Panc1 (cell line): Measurements from ENCODE around the gene SEC11A. TPM values are rescaled to one million over a fixed set of nuclear protein-coding genes. Genes with fewer than 3 reads are reported as not detected.

Experiments used
- ATAC-seq: fragments of 200-7000 bp; cut with Tn5 transposase; 2 replicates; pipeline ENCODE4 v1.9.1; 2020; ENCODE audit warnings: mild to moderate bottlenecking, moderate library complexity
- BruUV-seq: library from RNA; stranded (reverse); fragments of 400-500 nt; replicated peaks from 2 replicates; lab custom pipeline; 2021; lab: Mats Ljungman, UMichigan
- CTCF ChIA-PET: fragments of 300-600 bp; sonication (Branson Sonifier 250); formaldehyde crosslinking; loops from one replicate; lab custom pipeline; 2022; ENCODE audit warnings: antibody characterized with exemption; lab: Charles Lee
- POLR2A ChIA-PET: fragments of 300-600 bp; sonication (Branson Sonifier 250); formaldehyde crosslinking; loops from one replicate; lab custom pipeline; 2022; ENCODE audit warnings: antibody characterized with exemption; lab: Charles Lee
- DNase-seq: peaks from one replicate; pipeline ENCODE4 v3.0.0-alpha.2; 2010; ENCODE audit warnings: low read depth, low spot score
- H3K27ac ChIP-seq: 2 replicates; pipeline ENCODE4 v1.5.1; 2011; ENCODE audit warnings: mild to moderate bottlenecking, low read length, inconsistent platforms
- H3K27me3 ChIP-seq: fragments of 200-500 bp; sonication (Bioruptor generic); 2 replicates; pipeline ENCODE4 v1.6.0; 2014; ENCODE audit warnings: low read length, inconsistent platforms; ENCODE audit not compliant: control insufficient read depth, insufficient read depth
- H3K36me3 ChIP-seq: fragments of 200-500 bp; sonication (Bioruptor generic); 2 replicates; pipeline ENCODE4 v1.5.1; 2014; ENCODE audit warnings: inconsistent platforms, mild to moderate bottlenecking, low read length, moderate library complexity; ENCODE audit not compliant: control insufficient read depth, insufficient read depth
- H3K4me1 ChIP-seq: 2 replicates; pipeline ENCODE4 v1.5.1; 2011; ENCODE audit warnings: inconsistent platforms, mild to moderate bottlenecking, low read length, moderate library complexity; ENCODE audit not compliant: control insufficient read depth, insufficient read depth
- H3K4me3 ChIP-seq, 2 experiments: 2 replicates each; pipeline ENCODE4 v1.5.1; 2011 to 2012; ENCODE audit warnings: low read depth in 2 of 2, low read length in 2 of 2, mild to moderate bottlenecking in 2 of 2, inconsistent platforms in 1 of 2, moderate library complexity in 1 of 2
- H3K9me3 ChIP-seq: fragments of 200-500 bp; sonication (Bioruptor generic); 2 replicates; pipeline ENCODE4 v1.5.1; 2014; ENCODE audit warnings: low read depth, mild to moderate bottlenecking, inconsistent platforms, low read length, moderate library complexity; ENCODE audit not compliant: control insufficient read depth, insufficient read depth
- CTCF ChIP-seq: fragments of 450-650 bp; IDR thresholded peaks from 2 replicates; pipeline ENCODE4 v1.5.1; 2017; ENCODE audit warnings: mild to moderate bottlenecking
- POLR2AphosphoS5 ChIP-seq: IDR thresholded peaks from 2 replicates; pipeline ENCODE4 v1.6.1; 2012; ENCODE audit warnings: mild to moderate bottlenecking, low read depth, low read length, moderate library complexity
- REST ChIP-seq, 2 experiments: IDR thresholded peaks; 2 replicates each; pipeline ENCODE4 v1.6.1; 2011 to 2012; ENCODE audit warnings: low read depth in 2 of 2, control low read depth in 1 of 2, low read length in 1 of 2, mild to moderate bottlenecking in 1 of 2, moderate library complexity in 1 of 2; ENCODE audit not compliant: insufficient read depth in 1 of 2
- SIN3A ChIP-seq: IDR thresholded peaks from 2 replicates; pipeline ENCODE4 v1.6.1; 2012; ENCODE audit warnings: low read depth, mild to moderate bottlenecking, low read length, moderate library complexity, borderline replicate concordance; ENCODE audit not compliant: insufficient read depth
- TCF7L2 ChIP-seq: IDR thresholded peaks from 2 replicates; pipeline ENCODE4 v1.6.1; 2011; ENCODE audit warnings: mild to moderate bottlenecking, low read depth, low read length, inconsistent platforms
- in situ Hi-C: cut with HindIII; loops from 2 replicates; pipeline ENCODE4 v1.10.0; 2016; ENCODE audit warnings: low sequenced_read_pairs, low pct_unique_long_range_greater_than_20kb
- intact Hi-C: fragments of 100-400 bp; cut with micrococcal nuclease; formaldehyde crosslinking; loops from one replicate; pipeline ENCODE4 v1.10.0; 2022; ENCODE audit not compliant: unreplicated experiment
- total RNA-seq: library from RNA; stranded (reverse); gene quantifications from one replicate; pipeline ENCODE4 v1.2.1, GENCODE V29; 2021; ENCODE audit not compliant: unreplicated experiment

The SEC11A gene
- total RNA-seq, 1 experiment from 2014 or later, result 164 TPM

- in situ Hi-C loops, result no loop called here
- ATAC-seq (peak; percentile 36; the same call in 1 of the 2 replicates), DNase-seq (no peak)
- Histone ChIP-seq H3K4me1 (no peaks in the 10 kb centered on the region), H3K4me3 (no peak overlapping the region), H3K27me3 (no peaks in the 10 kb centered on the region), H3K27ac (no peak overlapping the region), H3K9me3 (peaks cover 34% of the 10 kb centered on the region; the same call in 1 of the 2 replicates), H3K36me3 (no peaks in the 10 kb centered on the region)
- ChIA-PET CTCF (no interaction called here), POLR2A (interaction anchor here (0.6 to 0.7 kb wide), 2 partner anchors 12 to 28 kb away, joined by 4 to 8 read pairs; no protein-coding TSS in a partner anchor)
- no TSS peak for BruUV-seq
- TF ChIP-seq SIN3A, result no peak
- no peak for TF ChIP-seq POLR2AphosphoS5
- TF ChIP-seq CTCF, result no peak
- no peak for TF ChIP-seq TCF7L2
- no peak for TF ChIP-seq REST (IDR thresholded peaks at IDR 0.05; ENCODE audit: insufficient read depth in 1 of 2, low read depth in 2 of 2, low read length in 1 of 2)
- intact Hi-C loops, result no loop called here
These were observed 91.6 kb downstream of the SEC11A start for GRCh38 chr15:84624359-84624758.

- DNase-seq, result no peak
- Histone ChIP-seq H3K4me1 (no peaks in the 10 kb centered on the region), H3K9me3 (peaks cover 34% of the 10 kb centered on the region; the same call in 1 of the 2 replicates), H3K27ac (no peak overlapping the region), H3K36me3 (no peaks in the 10 kb centered on the region), H3K27me3 (no peaks in the 10 kb centered on the region), H3K4me3 (no peak overlapping the region)
- POLR2A ChIA-PET, result interaction anchor here (0.6 kb wide), 1 partner anchor 9 kb away, joined by 3 read pairs; no protein-coding TSS in a partner anchor
- no TSS peak for BruUV-seq
- TF ChIP-seq CTCF (no peak), TCF7L2 (no peak), POLR2AphosphoS5 (no peak), REST (IDR thresholded peaks at IDR 0.05; ENCODE audit: insufficient read depth in 1 of 2, low read depth in 2 of 2, low read length in 1 of 2) (no peak)
- in situ Hi-C loops, result no loop called here
- no peak for ATAC-seq
- CTCF ChIA-PET, result no interaction called here
- intact Hi-C loops, result no loop called here
These were observed 94.5 kb downstream of the SEC11A start for GRCh38 chr15:84621358-84621979.
